Testis (tissue), 2 donors: Measurements from ENCODE around the gene DNAAF3.
"Not testable (repeated sequence)": the region's sequence is repeated elsewhere in the genome, so short reads cannot be mapped to it uniquely, and the experiment has no call there.

Experiments
- CTCF ChIP-seq, 3 experiments: fragments of 450-650 bp in 2 of 3; fragments of 200-600 bp in 1 of 3; sonication (generic) in 1 of 3; IDR thresholded peaks; one replicate each; pipeline ENCODE4 v1.5.1; 2016 to 2019; ENCODE audit warnings: antibody characterized with exemption in 3 of 3, mild to moderate bottlenecking in 2 of 3, moderate library complexity in 1 of 3
- POLR2A ChIP-seq: fragments of 450-650 bp; IDR thresholded peaks from one replicate; pipeline ENCODE4 v1.6.1; 2017; ENCODE audit warnings: antibody characterized with exemption, mild to moderate bottlenecking, moderate library complexity

- not testable (repeated sequence) for TF ChIP-seq POLR2A; CTCF (IDR thresholded peaks at IDR 0.05)
Measured at GRCh38 chr19:55202199-55202598, 35.8 kb upstream of the DNAAF3 start.
